ENCODE data around the gene VPS16. TPM values are rescaled to one million over a fixed set of nuclear protein-coding genes. Genes with fewer than 3 reads are reported as not detected.

Gene VPS16
- total RNA-seq, 1 experiment from 2014 or later = 26.2 TPM

- no peak for TF ChIP-seq ESRRA (CRISPR knock-in tag; IDR thresholded peaks at IDR 0.05; ENCODE audit: borderline replicate concordance)
- no peak for TF ChIP-seq FOXP1 (CRISPR knock-in tag; IDR thresholded peaks at IDR 0.05; ENCODE audit: borderline replicate concordance)
- no peak for TF ChIP-seq FOXK1 (CRISPR knock-in tag; IDR thresholded peaks at IDR 0.05)
- no peak for TF ChIP-seq OVOL2 (CRISPR knock-in tag; IDR thresholded peaks at IDR 0.05; ENCODE audit: borderline replicate concordance)
- TF ChIP-seq, protein P1, sequence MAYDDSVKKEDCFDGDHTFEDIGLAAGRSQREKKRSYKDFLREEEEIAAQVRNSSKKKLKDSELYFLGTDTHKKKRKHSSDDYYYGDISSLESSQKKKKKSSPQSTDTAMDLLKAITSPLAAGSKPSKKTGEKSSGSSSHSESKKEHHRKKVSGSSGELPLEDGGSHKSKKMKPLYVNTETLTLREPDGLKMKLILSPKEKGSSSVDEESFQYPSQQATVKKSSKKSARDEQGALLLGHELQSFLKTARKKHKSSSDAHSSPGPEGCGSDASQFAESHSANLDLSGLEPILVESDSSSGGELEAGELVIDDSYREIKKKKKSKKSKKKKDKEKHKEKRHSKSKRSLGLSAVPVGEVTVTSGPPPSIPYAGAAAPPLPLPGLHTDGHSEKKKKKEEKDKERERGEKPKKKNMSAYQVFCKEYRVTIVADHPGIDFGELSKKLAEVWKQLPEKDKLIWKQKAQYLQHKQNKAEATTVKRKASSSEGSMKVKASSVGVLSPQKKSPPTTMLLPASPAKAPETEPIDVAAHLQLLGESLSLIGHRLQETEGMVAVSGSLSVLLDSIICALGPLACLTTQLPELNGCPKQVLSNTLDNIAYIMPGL (CRISPR knock-in tag; IDR thresholded peaks at IDR 0.05) = no peak
Observed at GRCh38 chr20:2866236-2866635, 25.7 kb downstream of the VPS16 start (continued).

- Mint-ChIP-seq H3K27ac (no peak overlapping the region), H3K4me1 (peaks cover 9% of the 10 kb centered on the region), H3K27me3 (ENCODE audit: low read depth) (peaks cover 17% of the 10 kb centered on the region), H3K9me3 (no peaks in the 10 kb centered on the region), H3K4me3 (no peak overlapping the region), H3K36me3 (no peaks in the 10 kb centered on the region)
- ATAC-seq (no peak), DNase-seq (ENCODE audit: low spot score) (no peak)
- TF ChIP-seq SMAD3 (CRISPR knock-in tag; IDR thresholded peaks at IDR 0.05; ENCODE audit: borderline replicate concordance) = no peak
- no peak for TF ChIP-seq IRF2 (CRISPR knock-in tag; IDR thresholded peaks at IDR 0.05; ENCODE audit: borderline replicate concordance, low read depth)
- no peak for TF ChIP-seq OVOL2 (CRISPR knock-in tag; IDR thresholded peaks at IDR 0.05; ENCODE audit: borderline replicate concordance)
- TF ChIP-seq, protein P2, sequence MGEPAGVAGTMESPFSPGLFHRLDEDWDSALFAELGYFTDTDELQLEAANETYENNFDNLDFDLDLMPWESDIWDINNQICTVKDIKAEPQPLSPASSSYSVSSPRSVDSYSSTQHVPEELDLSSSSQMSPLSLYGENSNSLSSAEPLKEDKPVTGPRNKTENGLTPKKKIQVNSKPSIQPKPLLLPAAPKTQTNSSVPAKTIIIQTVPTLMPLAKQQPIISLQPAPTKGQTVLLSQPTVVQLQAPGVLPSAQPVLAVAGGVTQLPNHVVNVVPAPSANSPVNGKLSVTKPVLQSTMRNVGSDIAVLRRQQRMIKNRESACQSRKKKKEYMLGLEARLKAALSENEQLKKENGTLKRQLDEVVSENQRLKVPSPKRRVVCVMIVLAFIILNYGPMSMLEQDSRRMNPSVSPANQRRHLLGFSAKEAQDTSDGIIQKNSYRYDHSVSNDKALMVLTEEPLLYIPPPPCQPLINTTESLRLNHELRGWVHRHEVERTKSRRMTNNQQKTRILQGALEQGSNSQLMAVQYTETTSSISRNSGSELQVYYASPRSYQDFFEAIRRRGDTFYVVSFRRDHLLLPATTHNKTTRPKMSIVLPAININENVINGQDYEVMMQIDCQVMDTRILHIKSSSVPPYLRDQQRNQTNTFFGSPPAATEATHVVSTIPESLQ (CRISPR knock-in tag; IDR thresholded peaks at IDR 0.05) = no peak
- no peak for TF ChIP-seq ELF4 (CRISPR knock-in tag; IDR thresholded peaks at IDR 0.05; ENCODE audit: low read depth)
- no peak for TF ChIP-seq NFATC4 (CRISPR knock-in tag; IDR thresholded peaks at IDR 0.05)
- TF ChIP-seq MXD4 (CRISPR knock-in tag; IDR thresholded peaks at IDR 0.05; ENCODE audit: borderline replicate concordance) = no peak
- TF ChIP-seq ZSCAN18 (CRISPR knock-in tag; IDR thresholded peaks at IDR 0.05) = no peak
- TF ChIP-seq ZNF532 (CRISPR knock-in tag; IDR thresholded peaks at IDR 0.05; ENCODE audit: borderline replicate concordance) = no peak
- no peak for TF ChIP-seq E2F1 (CRISPR knock-in tag; IDR thresholded peaks at IDR 0.05)
- no peak for TF ChIP-seq ZBTB43 (CRISPR knock-in tag; IDR thresholded peaks at IDR 0.05)
- TF ChIP-seq CREB1 (CRISPR knock-in tag; IDR thresholded peaks at IDR 0.05) = no peak
- TF ChIP-seq, protein P3, sequence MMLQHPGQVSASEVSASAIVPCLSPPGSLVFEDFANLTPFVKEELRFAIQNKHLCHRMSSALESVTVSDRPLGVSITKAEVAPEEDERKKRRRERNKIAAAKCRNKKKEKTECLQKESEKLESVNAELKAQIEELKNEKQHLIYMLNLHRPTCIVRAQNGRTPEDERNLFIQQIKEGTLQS (CRISPR knock-in tag; conservative IDR thresholded peaks at IDR 0.05) = no peak
- CTCF ChIA-PET = interaction anchor here (0.9 to 1.3 kb wide), 2 partner anchors 15 kb away, joined by 3 read pairs; no protein-coding TSS in a partner anchor
- POLR2A ChIA-PET = no interaction called here
Observed at GRCh38 chr20:2867081-2867864, 26.7 kb downstream of the VPS16 start.
